ENCODE measurements around the gene ODF2L.
A peak's percentile ranks its signal among the peaks of the same experiment; 100 is the strongest.

The ODF2L gene

GRCh38 chr1:86423873-86424272 is 27.8 kb upstream of the ODF2L start, which contains the start of gene CLCA2:
Gene CLCA2, plus strand, starts transcription at chr1:86424171. Its CDS starts 77 bp downstream, at chr1:86424248.
- TF ChIP-seq TAF1 (IDR thresholded peaks at IDR 0.05; ENCODE audit: low read depth, low read length) (no peak), POLR2A (IDR thresholded peaks at IDR 0.05; ENCODE audit: low read depth, low read length) (no peak), PAX5 (IDR thresholded peaks at IDR 0.05; ENCODE audit: insufficient read depth, low read length, severe bottlenecking) (no peak), SPI1 (IDR thresholded peaks at IDR 0.05; ENCODE audit: low read depth, low read length) (no peak), POU2F2 (IDR thresholded peaks at IDR 0.05; ENCODE audit: low read depth, low read length) (no peak), POLR2AphosphoS5 (IDR thresholded peaks at IDR 0.05; ENCODE audit: low read depth, low read length) (no peak)
- no peak for FAIRE-seq

GRCh38 chr1:86423473-86423872 is 27.4 kb upstream of the ODF2L start:
- FAIRE-seq (no peak), DNase-seq (ENCODE audit: insufficient read length, low spot score) (no peak)
- TF ChIP-seq POU2F2 (IDR thresholded peaks at IDR 0.05; ENCODE audit: low read depth, low read length) (no peak), POLR2A (IDR thresholded peaks at IDR 0.05; ENCODE audit: low read depth, low read length) (no peak), SPI1 (IDR thresholded peaks at IDR 0.05; ENCODE audit: low read depth, low read length) (no peak), PAX5 (IDR thresholded peaks at IDR 0.05; ENCODE audit: insufficient read depth, low read length, severe bottlenecking) (no peak), TAF1 (IDR thresholded peaks at IDR 0.05; ENCODE audit: low read depth, low read length) (no peak), POLR2AphosphoS5 (IDR thresholded peaks at IDR 0.05; ENCODE audit: low read depth, low read length) (no peak)

More at GRCh38 chr1:86423873-86424272, 27.8 kb upstream of the ODF2L start, which contains the start of gene CLCA2:
- no peak for DNase-seq (ENCODE audit: insufficient read length, low spot score)

- FAIRE-seq (no peak), DNase-seq (ENCODE audit: insufficient read length, low spot score) (no peak)
- TF ChIP-seq PAX5 (IDR thresholded peaks at IDR 0.05; ENCODE audit: insufficient read depth, low read length, severe bottlenecking) (no peak), SPI1 (IDR thresholded peaks at IDR 0.05; ENCODE audit: low read depth, low read length) (no peak), TAF1 (IDR thresholded peaks at IDR 0.05; ENCODE audit: low read depth, low read length) (no peak), POU2F2 (IDR thresholded peaks at IDR 0.05; ENCODE audit: low read depth, low read length) (no peak), POLR2AphosphoS5 (IDR thresholded peaks at IDR 0.05; ENCODE audit: low read depth, low read length) (no peak), POLR2A (IDR thresholded peaks at IDR 0.05; ENCODE audit: low read depth, low read length) (no peak)
These were observed 25.6 kb upstream of the ODF2L start for GRCh38 chr1:86421601-86422280.

GRCh38 chr1:86419277-86419903 is 23.3 kb upstream of the ODF2L start:
- FAIRE-seq (peak; percentile 85), DNase-seq (ENCODE audit: insufficient read length, low spot score) (peak; percentile 52)
- TF ChIP-seq POU2F2 (IDR thresholded peaks at IDR 0.05; ENCODE audit: low read depth, low read length), result no peak
- no peak for TF ChIP-seq POLR2AphosphoS5 (IDR thresholded peaks at IDR 0.05; ENCODE audit: low read depth, low read length)
- TF ChIP-seq TAF1 (IDR thresholded peaks at IDR 0.05; ENCODE audit: low read depth, low read length), result no peak
- TF ChIP-seq POLR2A (IDR thresholded peaks at IDR 0.05; ENCODE audit: low read depth, low read length), result no peak
- no peak for TF ChIP-seq SPI1 (IDR thresholded peaks at IDR 0.05; ENCODE audit: low read depth, low read length)
- no peak for TF ChIP-seq PAX5 (IDR thresholded peaks at IDR 0.05; ENCODE audit: insufficient read depth, low read length, severe bottlenecking)

GRCh38 chr1:86416343-86416742 is 20.2 kb upstream of the ODF2L start:
- DNase-seq (ENCODE audit: insufficient read length, low spot score), result no peak
- no peak for FAIRE-seq
- no peak for TF ChIP-seq POLR2A (IDR thresholded peaks at IDR 0.05; ENCODE audit: low read depth, low read length)
- no peak for TF ChIP-seq SPI1 (IDR thresholded peaks at IDR 0.05; ENCODE audit: low read depth, low read length)
- TF ChIP-seq POLR2AphosphoS5 (IDR thresholded peaks at IDR 0.05; ENCODE audit: low read depth, low read length), result no peak
- TF ChIP-seq PAX5 (IDR thresholded peaks at IDR 0.05; ENCODE audit: insufficient read depth, low read length, severe bottlenecking), result no peak

GRCh38 chr1:86410879-86411278 is 14.8 kb upstream of the ODF2L start:
- TF ChIP-seq POLR2AphosphoS5 (IDR thresholded peaks at IDR 0.05; ENCODE audit: low read depth, low read length) (no peak), PAX5 (IDR thresholded peaks at IDR 0.05; ENCODE audit: insufficient read depth, low read length, severe bottlenecking) (no peak), SPI1 (IDR thresholded peaks at IDR 0.05; ENCODE audit: low read depth, low read length) (no peak), POLR2A (IDR thresholded peaks at IDR 0.05; ENCODE audit: low read depth, low read length) (no peak), TAF1 (IDR thresholded peaks at IDR 0.05; ENCODE audit: low read depth, low read length) (no peak), POU2F2 (IDR thresholded peaks at IDR 0.05; ENCODE audit: low read depth, low read length) (no peak)
- FAIRE-seq (no peak), DNase-seq (ENCODE audit: insufficient read length, low spot score) (no peak)

GRCh38 chr1:86409416-86410021 is 13.4 kb upstream of the ODF2L start:
- FAIRE-seq (no peak), DNase-seq (ENCODE audit: insufficient read length, low spot score) (no peak)
- no peak for TF ChIP-seq POLR2A (IDR thresholded peaks at IDR 0.05; ENCODE audit: low read depth, low read length)
- no peak for TF ChIP-seq TAF1 (IDR thresholded peaks at IDR 0.05; ENCODE audit: low read depth, low read length)
- no peak for TF ChIP-seq POU2F2 (IDR thresholded peaks at IDR 0.05; ENCODE audit: low read depth, low read length)
- no peak for TF ChIP-seq SPI1 (IDR thresholded peaks at IDR 0.05; ENCODE audit: low read depth, low read length)
- TF ChIP-seq POLR2AphosphoS5 (IDR thresholded peaks at IDR 0.05; ENCODE audit: low read depth, low read length), result no peak
- no peak for TF ChIP-seq PAX5 (IDR thresholded peaks at IDR 0.05; ENCODE audit: insufficient read depth, low read length, severe bottlenecking)

GRCh38 chr1:86396498-86396890 is 371 bp upstream of the ODF2L start:
- FAIRE-seq, result no peak
- DNase-seq (ENCODE audit: insufficient read length, low spot score), result no peak
- no peak for TF ChIP-seq TAF1 (IDR thresholded peaks at IDR 0.05; ENCODE audit: low read depth, low read length)
- TF ChIP-seq SPI1 (IDR thresholded peaks at IDR 0.05; ENCODE audit: low read depth, low read length), result 0 out of 2 replicates have a peak, but pooled peaks have one; percentile 27
- TF ChIP-seq POU2F2 (IDR thresholded peaks at IDR 0.05; ENCODE audit: low read depth, low read length), result no peak

GRCh38 chr1:86394416-86394815 is 1.7 kb downstream of the ODF2L start:
- FAIRE-seq, result no peak
- TF ChIP-seq POU2F2 (IDR thresholded peaks at IDR 0.05; ENCODE audit: low read depth, low read length) (no peak), PAX5 (IDR thresholded peaks at IDR 0.05; ENCODE audit: insufficient read depth, low read length, severe bottlenecking) (no peak), SPI1 (IDR thresholded peaks at IDR 0.05; ENCODE audit: low read depth, low read length) (no peak), POLR2A (IDR thresholded peaks at IDR 0.05; ENCODE audit: low read depth, low read length) (no peak), TAF1 (IDR thresholded peaks at IDR 0.05; ENCODE audit: low read depth, low read length) (no peak), POLR2AphosphoS5 (IDR thresholded peaks at IDR 0.05; ENCODE audit: low read depth, low read length) (no peak)
- no peak for DNase-seq (ENCODE audit: insufficient read length, low spot score)
